GM21360 (cell line): Measurements from ENCODE around the gene BTN1A1.

Experiments used
- ATAC-seq: cut with Tn5 transposase; IDR thresholded peaks from one replicate; pipeline ENCODE4 v1.9.1; 2021; ENCODE audit warnings: mild to moderate bottlenecking, moderate library complexity; ENCODE audit not compliant: unreplicated experiment

BTN1A1 gene

DNA sequence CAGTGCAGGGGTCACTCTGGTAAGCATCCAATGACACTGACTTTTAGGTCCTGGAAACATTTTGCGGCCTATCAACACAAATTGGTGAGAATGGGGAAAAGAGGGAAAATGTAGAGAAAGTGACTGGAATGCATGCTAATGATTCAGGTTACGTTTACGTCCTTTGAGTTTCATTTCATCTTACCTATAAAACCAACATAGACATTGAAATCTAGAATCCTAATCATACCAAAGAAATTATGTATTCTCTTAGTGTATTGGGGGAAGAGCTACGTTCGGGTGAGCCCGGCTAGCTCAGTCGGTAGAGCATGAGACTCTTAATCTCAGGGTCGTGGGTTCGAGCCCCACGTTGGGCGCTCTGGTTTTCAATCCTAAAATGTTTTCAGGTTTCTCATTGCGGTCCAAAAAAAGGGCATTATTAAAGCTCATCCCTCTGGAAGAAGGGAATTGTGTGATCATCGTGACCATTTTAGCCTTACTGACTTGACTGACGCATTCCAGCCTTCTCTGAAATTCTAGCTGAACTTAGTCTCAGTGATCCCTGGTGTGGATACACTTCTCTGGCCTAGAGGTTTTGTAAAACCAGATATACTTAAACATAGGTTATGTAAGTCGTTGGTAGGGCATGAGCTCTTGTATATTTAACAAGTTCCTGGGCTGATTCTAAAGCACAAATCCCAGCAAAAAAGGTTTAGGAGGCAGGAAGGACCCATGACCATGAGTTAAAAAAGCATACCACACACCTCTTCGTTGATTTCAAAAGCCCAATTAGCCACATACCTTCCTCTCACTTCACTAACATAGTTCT, 56.4 kb downstream of the BTN1A1 start:
- no peak for ATAC-seq
